WTC11 (cell line): ENCODE measurements around the gene NOXO1.

Experiments used
- E2F1 ChIP-seq: sonication (generic); formaldehyde crosslinking; IDR thresholded peaks from 2 replicates; pipeline ENCODE4 v1.8.0; 2022; ENCODE audit warnings: mild to moderate bottlenecking, missing genetic modification reagents
- ERG ChIP-seq: fragments of 250-450 bp; sonication (Bioruptor Pico); IDR thresholded peaks from 2 replicates; pipeline ENCODE4 v1.8.0; 2021; ENCODE audit warnings: mild to moderate bottlenecking
- MAX ChIP-seq: sonication (generic); formaldehyde crosslinking; IDR thresholded peaks from 2 replicates; pipeline ENCODE4 v1.8.0; 2022; ENCODE audit warnings: mild to moderate bottlenecking, missing genetic modification reagents

GRCh38 chr16:1930338-1930720, 50.9 kb downstream of the NOXO1 start:
- TF ChIP-seq MAX (CRISPR knock-in tag): no peak
- no peak for TF ChIP-seq ERG (CRISPR knock-in tag)
- no peak for TF ChIP-seq E2F1 (CRISPR knock-in tag)
